ENCODE measurements around the gene TPSD1.

DNA sequence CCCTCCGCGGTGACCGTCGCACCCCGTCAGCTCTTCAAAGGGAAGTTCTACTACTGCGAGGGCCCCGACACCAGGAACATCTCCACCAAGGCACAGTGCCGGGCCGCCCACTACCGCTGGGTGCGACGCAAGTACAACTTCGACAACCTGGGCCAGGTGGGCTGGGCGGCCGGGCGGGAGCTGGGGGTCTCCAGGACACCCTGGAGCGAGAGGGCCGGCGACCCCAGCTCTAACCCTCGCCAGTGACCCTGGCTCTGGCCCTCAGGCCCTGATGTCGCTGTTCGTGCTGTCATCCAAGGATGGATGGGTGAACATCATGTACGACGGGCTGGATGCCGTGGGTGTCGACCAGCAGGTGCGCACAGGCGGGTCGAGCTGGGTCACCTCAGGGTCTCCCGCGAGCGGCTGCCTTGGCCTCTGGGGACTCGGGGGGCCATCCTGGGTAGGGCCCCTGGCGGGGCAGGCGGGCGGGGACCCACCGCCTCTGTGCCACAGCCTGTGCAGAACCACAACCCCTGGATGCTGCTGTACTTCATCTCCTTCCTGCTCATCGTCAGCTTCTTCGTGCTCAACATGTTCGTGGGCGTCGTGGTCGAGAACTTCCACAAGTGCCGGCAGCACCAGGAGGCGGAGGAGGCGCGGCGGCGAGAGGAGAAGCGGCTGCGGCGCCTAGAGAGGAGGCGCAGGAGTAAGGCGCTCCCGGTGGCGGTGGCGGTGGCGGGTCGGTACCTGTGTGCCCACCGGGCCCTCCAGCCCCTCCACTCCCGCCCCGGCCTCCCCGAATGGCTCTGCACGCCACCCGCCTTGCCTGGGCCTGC is 44.2 kb upstream of the TPSD1 start:
- TF ChIP-seq PAX8 (IDR thresholded peaks at IDR 0.05) (no peak), CTCF (IDR thresholded peaks at IDR 0.05 in 2 of 3, conservative IDR thresholded peaks at IDR 0.05 in 1 of 3; ENCODE audit: control insufficient read depth in 2 of 3, extremely low read depth in 1 of 3, insufficient read depth in 1 of 3, low read depth in 3 of 3, low read length in 3 of 3) (no peak), EZH2 (IDR thresholded peaks at IDR 0.05; ENCODE audit: borderline replicate concordance, control insufficient read depth, low read depth, low read length) (no peak)
